Ishikawa (cell line): ENCODE measurements around the gene IER2.
A peak's percentile ranks its signal among the peaks of the same experiment; 100 is the strongest.

Source experiments
- CEBPB ChIP-seq: IDR thresholded peaks from 2 replicates; pipeline ENCODE4 v1.6.1; 2012
- CREB1 ChIP-seq: IDR thresholded peaks from 2 replicates; pipeline ENCODE4 v1.6.1; 2012; ENCODE audit warnings: low read depth
- EGR1 ChIP-seq: IDR thresholded peaks from 2 replicates; pipeline ENCODE4 v1.6.1; 2012
- EP300 ChIP-seq: IDR thresholded peaks from 2 replicates; pipeline ENCODE4 v1.6.1; 2012; ENCODE audit warnings: borderline replicate concordance
- FOXM1 ChIP-seq: IDR thresholded peaks from 2 replicates; pipeline ENCODE4 v1.6.1; 2012; ENCODE audit warnings: low read depth, borderline replicate concordance
- NFIC ChIP-seq: IDR thresholded peaks from 2 replicates; pipeline ENCODE4 v1.6.1; 2012
- RAD21 ChIP-seq: IDR thresholded peaks from 2 replicates; pipeline ENCODE4 v1.6.1; 2012; ENCODE audit warnings: low read depth
- TAF1 ChIP-seq: IDR thresholded peaks from 2 replicates; pipeline ENCODE4 v1.6.1; 2012; ENCODE audit warnings: low read depth, mild to moderate bottlenecking
- TCF12 ChIP-seq: IDR thresholded peaks from 2 replicates; pipeline ENCODE4 v1.6.1; 2012; ENCODE audit warnings: low read depth
- TEAD4 ChIP-seq: IDR thresholded peaks from 2 replicates; pipeline ENCODE4 v1.6.1; 2012
- YY1 ChIP-seq: IDR thresholded peaks from 2 replicates; pipeline ENCODE4 v1.6.1; 2012; ENCODE audit warnings: low read depth
- ZBTB7A ChIP-seq: IDR thresholded peaks from 2 replicates; pipeline ENCODE4 v1.6.1; 2012; ENCODE audit warnings: low read depth
- TF ChIP-seq, protein P1 (sequence below): IDR thresholded peaks from 2 replicates; pipeline ENCODE4 v1.6.1; 2012
- TF ChIP-seq, protein P2 (sequence below): IDR thresholded peaks from 2 replicates; pipeline ENCODE4 v1.6.1; 2012
- TF ChIP-seq, protein P3 (sequence below): IDR thresholded peaks from 2 replicates; pipeline ENCODE4 v1.6.1; 2012; ENCODE audit warnings: low read depth, mild to moderate bottlenecking

Gene IER2

DNA sequence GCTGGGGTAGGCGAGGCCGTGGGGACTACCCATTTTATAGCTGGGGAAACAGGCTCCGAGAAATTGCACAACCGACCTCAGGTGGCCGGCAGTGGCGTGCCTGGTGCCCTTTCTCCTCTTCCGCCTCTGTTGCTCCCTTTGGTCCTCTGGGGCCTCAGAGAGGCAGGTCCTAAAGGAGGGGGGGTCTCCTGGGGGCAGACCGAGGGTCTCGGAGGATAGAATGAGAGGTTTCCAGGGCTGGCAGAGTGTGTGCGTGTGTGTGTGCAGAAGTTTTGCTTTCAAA, 11.4 kb upstream of the IER2 start:
- TF ChIP-seq TEAD4 (no peak), YY1 (no peak), CEBPB (no peak), TCF12 (no peak), NFIC (no peak), RAD21 (no peak), EP300 (no peak), ZBTB7A (no peak), EGR1 (no peak), TAF1 (no peak), FOXM1 (no peak), CREB1 (no peak)
- TF ChIP-seq, protein P1, sequence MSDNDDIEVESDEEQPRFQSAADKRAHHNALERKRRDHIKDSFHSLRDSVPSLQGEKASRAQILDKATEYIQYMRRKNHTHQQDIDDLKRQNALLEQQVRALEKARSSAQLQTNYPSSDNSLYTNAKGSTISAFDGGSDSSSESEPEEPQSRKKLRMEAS: no peak
- TF ChIP-seq, protein P2, sequence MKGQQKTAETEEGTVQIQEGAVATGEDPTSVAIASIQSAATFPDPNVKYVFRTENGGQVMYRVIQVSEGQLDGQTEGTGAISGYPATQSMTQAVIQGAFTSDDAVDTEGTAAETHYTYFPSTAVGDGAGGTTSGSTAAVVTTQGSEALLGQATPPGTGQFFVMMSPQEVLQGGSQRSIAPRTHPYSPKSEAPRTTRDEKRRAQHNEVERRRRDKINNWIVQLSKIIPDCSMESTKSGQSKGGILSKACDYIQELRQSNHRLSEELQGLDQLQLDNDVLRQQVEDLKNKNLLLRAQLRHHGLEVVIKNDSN: no peak
- TF ChIP-seq, protein P3, sequence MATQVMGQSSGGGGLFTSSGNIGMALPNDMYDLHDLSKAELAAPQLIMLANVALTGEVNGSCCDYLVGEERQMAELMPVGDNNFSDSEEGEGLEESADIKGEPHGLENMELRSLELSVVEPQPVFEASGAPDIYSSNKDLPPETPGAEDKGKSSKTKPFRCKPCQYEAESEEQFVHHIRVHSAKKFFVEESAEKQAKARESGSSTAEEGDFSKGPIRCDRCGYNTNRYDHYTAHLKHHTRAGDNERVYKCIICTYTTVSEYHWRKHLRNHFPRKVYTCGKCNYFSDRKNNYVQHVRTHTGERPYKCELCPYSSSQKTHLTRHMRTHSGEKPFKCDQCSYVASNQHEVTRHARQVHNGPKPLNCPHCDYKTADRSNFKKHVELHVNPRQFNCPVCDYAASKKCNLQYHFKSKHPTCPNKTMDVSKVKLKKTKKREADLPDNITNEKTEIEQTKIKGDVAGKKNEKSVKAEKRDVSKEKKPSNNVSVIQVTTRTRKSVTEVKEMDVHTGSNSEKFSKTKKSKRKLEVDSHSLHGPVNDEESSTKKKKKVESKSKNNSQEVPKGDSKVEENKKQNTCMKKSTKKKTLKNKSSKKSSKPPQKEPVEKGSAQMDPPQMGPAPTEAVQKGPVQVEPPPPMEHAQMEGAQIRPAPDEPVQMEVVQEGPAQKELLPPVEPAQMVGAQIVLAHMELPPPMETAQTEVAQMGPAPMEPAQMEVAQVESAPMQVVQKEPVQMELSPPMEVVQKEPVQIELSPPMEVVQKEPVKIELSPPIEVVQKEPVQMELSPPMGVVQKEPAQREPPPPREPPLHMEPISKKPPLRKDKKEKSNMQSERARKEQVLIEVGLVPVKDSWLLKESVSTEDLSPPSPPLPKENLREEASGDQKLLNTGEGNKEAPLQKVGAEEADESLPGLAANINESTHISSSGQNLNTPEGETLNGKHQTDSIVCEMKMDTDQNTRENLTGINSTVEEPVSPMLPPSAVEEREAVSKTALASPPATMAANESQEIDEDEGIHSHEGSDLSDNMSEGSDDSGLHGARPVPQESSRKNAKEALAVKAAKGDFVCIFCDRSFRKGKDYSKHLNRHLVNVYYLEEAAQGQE: no peak

DNA sequence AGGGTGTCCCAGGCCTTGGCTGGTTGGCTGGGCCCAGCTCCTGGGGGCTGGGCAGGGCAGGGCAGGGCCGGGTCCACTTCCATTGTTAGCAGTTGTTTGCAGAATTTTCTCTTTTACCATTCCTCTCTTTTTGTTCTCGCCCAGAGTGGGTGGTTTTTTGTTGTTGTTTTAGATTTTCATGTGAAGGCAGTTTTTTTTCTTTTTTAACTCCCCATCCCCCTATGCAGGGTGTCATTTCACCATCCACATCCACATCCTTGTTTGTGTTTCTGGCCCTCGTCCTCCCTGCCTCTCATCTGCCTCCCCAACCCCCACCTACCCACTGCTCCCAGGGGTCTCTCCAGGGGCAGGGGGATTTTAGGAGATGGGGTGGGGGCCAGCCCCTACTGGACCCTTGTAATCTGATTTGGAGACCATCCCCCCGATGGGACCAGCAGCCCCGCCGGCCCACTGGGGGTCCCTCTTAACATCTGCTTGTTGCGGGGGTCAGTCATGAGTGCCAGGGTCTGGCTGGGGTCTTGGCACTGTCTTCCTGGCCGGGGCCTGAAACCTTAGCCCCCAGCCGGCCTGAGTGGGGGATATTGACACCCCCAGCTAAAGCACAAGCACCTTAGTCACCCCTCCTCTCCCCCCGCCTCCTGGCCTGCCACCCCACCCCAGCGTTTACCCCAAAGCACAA, 10.4 kb upstream of the IER2 start:
- TF ChIP-seq NFIC: no peak
- TF ChIP-seq, protein P2: no peak
- TF ChIP-seq TAF1: no peak
- no peak for TF ChIP-seq TCF12
- TF ChIP-seq EP300: no peak
- TF ChIP-seq TEAD4: no peak
- no peak for TF ChIP-seq ZBTB7A
- no peak for TF ChIP-seq YY1
- no peak for TF ChIP-seq CREB1
- no peak for TF ChIP-seq EGR1
- TF ChIP-seq, protein P1: no peak
- TF ChIP-seq FOXM1: no peak

DNA sequence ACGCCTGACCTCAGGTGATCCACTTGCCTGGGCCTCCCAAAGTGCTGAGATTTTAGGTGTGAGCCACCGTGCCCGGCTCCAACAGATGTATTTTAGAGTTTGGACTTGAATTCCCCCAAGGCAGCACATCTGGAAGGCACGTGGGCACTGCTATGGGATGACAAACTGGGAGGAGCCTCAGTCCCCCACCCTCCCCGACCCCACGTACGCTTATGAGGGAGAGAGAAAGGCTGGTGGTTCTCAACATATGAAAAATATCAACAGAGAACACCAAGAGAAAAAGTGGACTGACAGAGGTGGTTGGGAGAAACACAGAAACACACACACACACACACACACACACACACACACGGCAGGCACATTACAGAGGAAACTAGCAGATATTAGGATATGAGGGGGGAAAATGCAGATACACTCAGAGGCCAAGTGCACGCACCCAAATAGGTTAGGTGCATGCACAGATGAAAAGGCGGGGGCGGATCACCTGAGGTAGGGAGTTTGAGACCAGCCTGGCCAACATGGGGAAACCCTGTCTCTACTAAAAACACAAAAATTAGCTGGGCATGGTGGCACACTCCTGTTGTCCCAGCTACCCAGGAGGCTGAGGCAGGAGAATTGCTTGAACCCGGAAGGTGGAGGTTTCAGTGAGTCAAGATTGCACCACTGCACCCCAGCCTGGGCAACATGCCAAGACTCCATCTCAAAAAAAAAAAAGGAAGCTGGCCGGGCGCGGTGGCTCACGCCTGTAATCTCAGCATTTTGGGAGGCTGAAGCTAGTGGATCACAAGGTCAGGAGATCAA, 3.2 kb upstream of the IER2 start:
- TF ChIP-seq NFIC: 0 out of 2 replicates have a peak, but pooled peaks have one; percentile 12
- no peak for TF ChIP-seq EGR1
- no peak for TF ChIP-seq FOXM1
- TF ChIP-seq, protein P2: no peak
- TF ChIP-seq ZBTB7A: no peak
- no peak for TF ChIP-seq YY1
- no peak for TF ChIP-seq TAF1

DNA sequence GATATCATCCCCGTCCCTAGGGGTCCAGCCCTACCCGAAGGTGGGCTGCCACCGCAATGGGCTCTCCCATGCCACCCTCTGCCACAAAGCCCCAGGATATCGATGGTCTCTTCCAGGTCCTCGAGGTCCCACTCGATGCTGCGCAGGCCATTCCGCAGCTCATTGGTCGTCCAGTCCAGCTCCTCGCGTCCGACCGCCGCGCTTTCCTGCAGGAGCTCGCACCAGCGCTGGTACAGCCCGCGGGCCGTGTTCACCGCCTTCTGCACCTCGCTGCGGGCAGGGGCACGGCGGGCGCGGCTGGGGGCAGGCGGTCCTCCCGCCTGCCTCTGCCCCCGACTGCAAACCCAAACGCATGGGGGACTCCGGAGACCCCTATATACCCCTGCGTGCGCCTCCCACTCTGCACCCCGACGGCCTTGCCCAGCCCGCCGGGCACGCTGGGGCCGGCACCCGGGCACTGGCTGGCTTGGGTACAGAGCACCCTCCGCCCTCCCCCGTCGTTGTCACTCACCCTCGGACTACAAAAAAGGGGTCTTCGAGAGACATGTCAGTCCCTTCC, 504 bp upstream of the IER2 start:
- TF ChIP-seq YY1 (no peak), EP300 (no peak; the same call in 1 of the 2 replicates), NFIC (no peak), ZBTB7A (peak; percentile 64; the same call in 1 of the 2 replicates), TEAD4 (no peak), TCF12 (no peak)

DNA sequence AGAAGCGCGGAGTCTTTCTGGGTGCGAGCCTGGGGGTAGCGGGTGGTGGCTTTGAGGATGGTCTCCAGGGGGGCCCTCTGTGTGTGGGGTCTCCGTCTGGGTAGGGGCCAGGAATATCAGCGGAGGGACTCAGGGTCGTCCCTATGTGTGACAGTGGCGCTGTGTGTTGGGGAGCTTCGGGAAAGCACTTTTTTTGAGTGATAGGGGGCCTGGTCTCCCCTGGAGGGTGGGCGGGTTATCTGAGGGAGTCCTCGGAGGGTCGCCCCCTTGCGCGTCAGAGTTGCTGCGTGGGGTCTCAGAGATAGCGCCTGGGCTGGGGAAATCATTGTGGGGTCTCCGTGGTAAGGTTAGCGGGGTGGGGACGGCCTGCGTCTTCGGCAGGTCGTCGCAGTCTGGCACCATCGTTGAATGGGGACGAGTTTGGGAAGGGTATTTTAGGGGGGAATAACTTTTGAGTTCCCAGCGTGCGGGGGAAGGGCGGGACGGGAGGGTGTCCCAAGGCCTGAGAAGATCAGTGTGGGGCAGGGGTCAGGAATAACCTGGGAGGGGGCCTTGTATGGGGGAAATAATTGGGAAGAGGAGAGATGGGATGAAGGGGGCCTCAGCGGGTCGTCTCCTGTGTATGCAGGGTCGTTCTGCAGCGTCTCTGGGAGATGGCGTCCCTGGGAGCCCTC, 857 bp downstream of the IER2 start:
- peak; percentile 96; the same call in 1 of the 2 replicates for TF ChIP-seq ZBTB7A
- TF ChIP-seq EP300: no peak
- TF ChIP-seq, protein P1: 0 out of 2 replicates have a peak, but pooled peaks have one; percentile 2
- TF ChIP-seq TAF1: no peak
- peak; percentile 58; the same call in 1 of the 2 replicates for TF ChIP-seq YY1

DNA sequence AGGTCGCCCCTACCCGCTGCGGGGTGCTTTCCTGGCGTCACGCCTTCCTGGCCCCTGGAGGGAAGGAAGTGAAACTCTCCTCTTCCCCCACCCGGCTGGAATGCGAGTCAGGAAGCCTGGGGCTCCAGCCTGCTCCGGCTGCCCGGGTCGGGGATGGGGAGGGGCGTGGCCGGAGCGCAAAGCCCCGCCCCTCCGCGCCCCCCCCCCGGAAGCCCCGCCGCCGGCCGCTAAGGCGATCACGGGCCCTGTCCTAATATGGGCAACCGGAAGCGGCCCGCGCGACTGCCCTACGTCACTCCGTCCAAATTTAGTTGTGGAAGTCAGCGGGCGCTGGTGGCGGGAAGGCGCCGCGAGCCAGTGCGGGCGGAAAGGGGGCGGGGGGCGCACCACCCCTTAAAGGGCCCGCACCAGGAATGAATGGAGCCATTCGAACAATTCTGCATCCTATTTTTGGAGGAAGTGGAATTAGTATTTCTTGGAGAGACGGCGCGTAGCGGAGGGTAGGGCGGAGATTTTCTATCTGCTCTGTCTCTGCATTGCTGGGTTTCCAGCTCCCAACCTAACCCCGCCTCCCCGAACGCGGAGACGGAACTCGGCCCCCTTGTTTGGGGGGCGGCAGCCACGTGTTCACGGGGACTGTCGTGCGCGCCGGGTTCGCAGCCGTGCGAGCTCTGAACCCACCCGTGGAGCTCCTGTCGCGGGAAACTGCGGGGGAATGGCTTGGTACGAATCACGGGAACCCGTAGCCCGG, 1.6 kb downstream of the IER2 start:
- TF ChIP-seq YY1: no peak
- TF ChIP-seq TAF1: peak; percentile 66; the same call in 1 of the 2 replicates
- peak; percentile 61 for TF ChIP-seq NFIC
- peak; percentile 68; the same call in 1 of the 2 replicates for TF ChIP-seq TCF12
- TF ChIP-seq FOXM1: 0 out of 2 replicates have a peak, but pooled peaks have one; percentile 33
- TF ChIP-seq, protein P2: peak; percentile 71
- TF ChIP-seq, protein P1: peak; percentile 91
- no peak for TF ChIP-seq CEBPB
- peak; percentile 95 for TF ChIP-seq TEAD4
- TF ChIP-seq EP300: peak; percentile 68; the same call in 1 of the 2 replicates
- TF ChIP-seq CREB1: peak; percentile 44; the same call in 1 of the 2 replicates
- TF ChIP-seq, protein P3: no peak
- TF ChIP-seq EGR1: no peak; the same call in 1 of the 2 replicates
- TF ChIP-seq ZBTB7A: no peak
- peak; percentile 10; the same call in 1 of the 2 replicates for TF ChIP-seq RAD21
